Measurements from ENCODE around the gene IL10.

- TF ChIP-seq POLR2A (IDR thresholded peaks at IDR 0.05; ENCODE audit: low read length), result no peak
- no peak for TF ChIP-seq GATA1 (IDR thresholded peaks at IDR 0.05; ENCODE audit: low read depth, low read length)
These were observed 25.5 kb upstream of the IL10 start for GRCh38 chr1:206797534-206798383.
